Neural cell (in vitro differentiated cells): ENCODE measurements around the gene ZNF554. TPM values are rescaled to one million over a fixed set of nuclear protein-coding genes. Genes with fewer than 3 reads are reported as not detected.

Experiments used
- H2AFZ ChIP-seq: fragments of 200-600, 300-800 bp; sonication (generic), shearing (Covaris generic); 2 replicates; pipeline ENCODE4 v1.6.0; 2014; ENCODE audit warnings: low read depth, mild to moderate bottlenecking, antibody characterized with exemption, low read length, moderate library complexity
- H3F3A ChIP-seq: fragments of 200-600 bp; shearing (Covaris generic); 2 replicates; pipeline ENCODE4 v1.6.1; 2016; ENCODE audit warnings: mild to moderate bottlenecking, moderate library complexity, mixed read lengths, antibody characterized with exemption, low read length; ENCODE audit not compliant: insufficient read depth, poor library complexity, severe bottlenecking
- H3K27ac ChIP-seq: fragments of 200-600, 300-800 bp; sonication (generic), shearing (Covaris generic); 2 replicates; pipeline ENCODE4 v1.5.1; 2014; ENCODE audit warnings: mild to moderate bottlenecking, low read length, moderate library complexity
- H3K27me3 ChIP-seq: fragments of 300-800, 200-600 bp; sonication (generic), shearing (Covaris generic); 2 replicates; pipeline ENCODE4 v1.6.0; 2014; ENCODE audit warnings: mild to moderate bottlenecking, low read depth, low read length, moderate library complexity; ENCODE audit not compliant: insufficient read depth
- H3K36me3 ChIP-seq: fragments of 300-800, 200-600 bp; sonication (generic), shearing (Covaris generic); 2 replicates; pipeline ENCODE4 v1.5.1; 2014; ENCODE audit warnings: mild to moderate bottlenecking, antibody characterized with exemption, low read length, moderate library complexity; ENCODE audit not compliant: insufficient read depth
- H3K4me2 ChIP-seq: fragments of 300-800, 200-600 bp; sonication (generic), shearing (Covaris generic); 2 replicates; pipeline ENCODE4 v1.6.0; 2014; ENCODE audit warnings: mild to moderate bottlenecking, low read length
- H3K4me3 ChIP-seq: fragments of 300-800, 200-600 bp; sonication (generic), shearing (Covaris generic); 2 replicates; pipeline ENCODE4 v1.5.1; 2014; ENCODE audit warnings: mild to moderate bottlenecking, low read length, moderate library complexity
- H3K79me2 ChIP-seq: fragments of 200-600 bp; shearing (Covaris generic); replicated peaks from 2 replicates; pipeline ENCODE4 v1.6.0; 2014; ENCODE audit warnings: mild to moderate bottlenecking, low read length, moderate library complexity; ENCODE audit not compliant: insufficient read depth
- H3K9ac ChIP-seq: fragments of 300-800, 200-600 bp; sonication (generic), shearing (Covaris generic); 2 replicates; pipeline ENCODE4 v1.6.1; 2016; ENCODE audit warnings: mild to moderate bottlenecking, low read length, mixed read lengths
- H3K9me2 ChIP-seq: fragments of 200-600 bp; shearing (Covaris generic); 2 replicates; pipeline ENCODE4 v1.6.1; 2016; ENCODE audit warnings: mild to moderate bottlenecking, low read length, mixed read lengths; ENCODE audit not compliant: insufficient read depth
- H3K9me3 ChIP-seq: fragments of 200-600, 300-800 bp; sonication (generic), shearing (Covaris generic); 2 replicates; pipeline ENCODE4 v1.6.1; 2016; ENCODE audit warnings: mild to moderate bottlenecking, mixed run types, low read length, moderate library complexity, mixed read lengths
- H4K20me1 ChIP-seq: fragments of 200-600 bp; shearing (Covaris generic); 2 replicates; pipeline ENCODE4 v1.6.1; 2016; ENCODE audit warnings: mild to moderate bottlenecking, mixed run types; ENCODE audit not compliant: insufficient read depth
- EP300 ChIP-seq: fragments of 450-650 bp; conservative IDR thresholded peaks from 2 replicates; pipeline ENCODE4 v1.6.1; 2014; ENCODE audit warnings: antibody characterized with exemption, mild to moderate bottlenecking, moderate library complexity; ENCODE audit not compliant: poor library complexity, severe bottlenecking
- EZH2 ChIP-seq: fragments of 200-600, 300-800 bp; shearing (Covaris generic), sonication (generic); IDR thresholded peaks from 2 replicates; pipeline ENCODE4 v1.6.1; 2014; ENCODE audit warnings: antibody characterized with exemption, low read length, borderline replicate concordance, mild to moderate bottlenecking; ENCODE audit not compliant: insufficient read depth, poor library complexity, severe bottlenecking
- MXI1 ChIP-seq: fragments of 450-650 bp; conservative IDR thresholded peaks from 2 replicates; pipeline ENCODE4 v1.6.1; 2014; ENCODE audit warnings: antibody characterized with exemption, mild to moderate bottlenecking; ENCODE audit not compliant: poor library complexity, severe bottlenecking
- POLR2AphosphoS5 ChIP-seq: IDR thresholded peaks from 2 replicates; pipeline ENCODE4 v1.6.1; 2012
- RAD21 ChIP-seq: fragments of 450-650 bp; conservative IDR thresholded peaks from 2 replicates; pipeline ENCODE4 v1.6.1; 2014; ENCODE audit warnings: antibody characterized with exemption, mild to moderate bottlenecking, moderate library complexity
- SMC3 ChIP-seq: fragments of 450-650 bp; conservative IDR thresholded peaks from 2 replicates; pipeline ENCODE4 v1.6.1; 2014; ENCODE audit warnings: antibody characterized with exemption, mild to moderate bottlenecking, moderate library complexity; ENCODE audit not compliant: poor library complexity
- TAF1 ChIP-seq: IDR thresholded peaks from 2 replicates; pipeline ENCODE4 v1.6.1; 2012; ENCODE audit warnings: low read depth
- polyA plus RNA-seq: library from polyadenylated mRNA; depleted of rRNA; stranded (reverse); fragments of >200 nt; gene quantifications from 2 replicates; pipeline ENCODE4 v1.2.3, GENCODE V29; 2014
- TF ChIP-seq, protein P1 (sequence below): IDR thresholded peaks from 2 replicates; pipeline ENCODE4 v1.6.1; 2012; ENCODE audit warnings: borderline replicate concordance
- TF ChIP-seq, protein P2 (sequence below): fragments of 450-650 bp; IDR thresholded peaks from 2 replicates; pipeline ENCODE4 v1.5.1; 2014; ENCODE audit warnings: antibody characterized with exemption, mild to moderate bottlenecking, moderate library complexity; ENCODE audit not compliant: poor library complexity, severe bottlenecking

The ZNF554 gene
- polyA plus RNA-seq, 1 donor from 2014 or later: 22.5 TPM

DNA sequence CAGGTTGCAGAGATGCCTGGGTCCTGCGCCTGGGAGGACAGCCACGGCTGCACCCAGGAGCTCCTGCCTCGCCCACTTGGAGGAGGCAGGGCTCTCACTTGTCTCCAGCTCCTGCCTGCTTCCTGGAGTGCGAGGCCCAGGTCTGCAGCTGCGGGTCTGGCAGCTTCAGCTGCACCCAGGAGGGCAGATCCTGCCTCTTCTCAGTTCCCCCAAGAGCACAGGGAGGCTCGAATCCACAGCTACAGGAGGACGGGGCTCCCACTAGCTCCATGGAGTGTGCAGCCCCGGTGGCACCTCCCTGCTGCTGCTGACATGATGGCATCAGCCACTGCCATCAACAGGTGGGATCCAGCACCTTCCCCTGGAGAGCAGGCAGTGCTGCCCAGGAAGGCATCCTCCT, 4.5 kb downstream of the ZNF554 start:
- no peaks in the 10 kb centered on the region for H3K27me3 ChIP-seq
- no peaks in the 10 kb centered on the region for H3K9me3 ChIP-seq
- H3K27ac ChIP-seq: no peak overlapping the region
- TF ChIP-seq, protein P1, sequence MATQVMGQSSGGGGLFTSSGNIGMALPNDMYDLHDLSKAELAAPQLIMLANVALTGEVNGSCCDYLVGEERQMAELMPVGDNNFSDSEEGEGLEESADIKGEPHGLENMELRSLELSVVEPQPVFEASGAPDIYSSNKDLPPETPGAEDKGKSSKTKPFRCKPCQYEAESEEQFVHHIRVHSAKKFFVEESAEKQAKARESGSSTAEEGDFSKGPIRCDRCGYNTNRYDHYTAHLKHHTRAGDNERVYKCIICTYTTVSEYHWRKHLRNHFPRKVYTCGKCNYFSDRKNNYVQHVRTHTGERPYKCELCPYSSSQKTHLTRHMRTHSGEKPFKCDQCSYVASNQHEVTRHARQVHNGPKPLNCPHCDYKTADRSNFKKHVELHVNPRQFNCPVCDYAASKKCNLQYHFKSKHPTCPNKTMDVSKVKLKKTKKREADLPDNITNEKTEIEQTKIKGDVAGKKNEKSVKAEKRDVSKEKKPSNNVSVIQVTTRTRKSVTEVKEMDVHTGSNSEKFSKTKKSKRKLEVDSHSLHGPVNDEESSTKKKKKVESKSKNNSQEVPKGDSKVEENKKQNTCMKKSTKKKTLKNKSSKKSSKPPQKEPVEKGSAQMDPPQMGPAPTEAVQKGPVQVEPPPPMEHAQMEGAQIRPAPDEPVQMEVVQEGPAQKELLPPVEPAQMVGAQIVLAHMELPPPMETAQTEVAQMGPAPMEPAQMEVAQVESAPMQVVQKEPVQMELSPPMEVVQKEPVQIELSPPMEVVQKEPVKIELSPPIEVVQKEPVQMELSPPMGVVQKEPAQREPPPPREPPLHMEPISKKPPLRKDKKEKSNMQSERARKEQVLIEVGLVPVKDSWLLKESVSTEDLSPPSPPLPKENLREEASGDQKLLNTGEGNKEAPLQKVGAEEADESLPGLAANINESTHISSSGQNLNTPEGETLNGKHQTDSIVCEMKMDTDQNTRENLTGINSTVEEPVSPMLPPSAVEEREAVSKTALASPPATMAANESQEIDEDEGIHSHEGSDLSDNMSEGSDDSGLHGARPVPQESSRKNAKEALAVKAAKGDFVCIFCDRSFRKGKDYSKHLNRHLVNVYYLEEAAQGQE: no peak
- TF ChIP-seq TAF1 (no peak), EP300 (no peak), POLR2AphosphoS5 (no peak), SMC3 (no peak), MXI1 (no peak), RAD21 (no peak), EZH2 (no peak)
- TF ChIP-seq, protein P2, sequence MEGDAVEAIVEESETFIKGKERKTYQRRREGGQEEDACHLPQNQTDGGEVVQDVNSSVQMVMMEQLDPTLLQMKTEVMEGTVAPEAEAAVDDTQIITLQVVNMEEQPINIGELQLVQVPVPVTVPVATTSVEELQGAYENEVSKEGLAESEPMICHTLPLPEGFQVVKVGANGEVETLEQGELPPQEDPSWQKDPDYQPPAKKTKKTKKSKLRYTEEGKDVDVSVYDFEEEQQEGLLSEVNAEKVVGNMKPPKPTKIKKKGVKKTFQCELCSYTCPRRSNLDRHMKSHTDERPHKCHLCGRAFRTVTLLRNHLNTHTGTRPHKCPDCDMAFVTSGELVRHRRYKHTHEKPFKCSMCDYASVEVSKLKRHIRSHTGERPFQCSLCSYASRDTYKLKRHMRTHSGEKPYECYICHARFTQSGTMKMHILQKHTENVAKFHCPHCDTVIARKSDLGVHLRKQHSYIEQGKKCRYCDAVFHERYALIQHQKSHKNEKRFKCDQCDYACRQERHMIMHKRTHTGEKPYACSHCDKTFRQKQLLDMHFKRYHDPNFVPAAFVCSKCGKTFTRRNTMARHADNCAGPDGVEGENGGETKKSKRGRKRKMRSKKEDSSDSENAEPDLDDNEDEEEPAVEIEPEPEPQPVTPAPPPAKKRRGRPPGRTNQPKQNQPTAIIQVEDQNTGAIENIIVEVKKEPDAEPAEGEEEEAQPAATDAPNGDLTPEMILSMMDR: no peak
- no peak overlapping the region for H3K4me2 ChIP-seq
- no peaks in the 10 kb centered on the region for H3F3A ChIP-seq
- no peak overlapping the region for H2AFZ ChIP-seq
- no peaks in the 10 kb centered on the region for H3K79me2 ChIP-seq
- H3K9me2 ChIP-seq: no peaks in the 10 kb centered on the region
- H3K9ac ChIP-seq: no peak overlapping the region
- no peaks in the 10 kb centered on the region for H4K20me1 ChIP-seq
- H3K4me3 ChIP-seq: no peak overlapping the region
- H3K36me3 ChIP-seq: peaks cover 10% of the 10 kb centered on the region

DNA sequence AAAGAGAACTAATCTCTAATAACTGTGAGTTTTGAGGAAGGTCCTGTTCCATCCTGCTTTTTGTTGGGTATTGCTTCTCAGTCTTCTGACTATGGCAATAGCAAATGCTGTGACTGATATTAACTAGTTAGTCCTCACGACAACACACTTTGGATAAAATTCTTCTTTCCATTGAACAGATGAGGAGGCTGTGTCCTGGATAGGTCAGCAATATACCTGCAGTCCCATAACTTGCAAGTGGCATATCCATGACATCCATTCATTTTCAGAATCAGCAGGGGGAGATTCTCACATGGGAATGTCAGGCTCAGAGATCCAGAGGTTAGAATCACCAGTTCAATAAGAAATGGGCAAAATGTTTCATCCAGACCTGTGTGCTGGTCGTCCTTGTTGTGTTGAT, 7.4 kb downstream of the ZNF554 start:
- no peak overlapping the region for H2AFZ ChIP-seq
- H3K4me2 ChIP-seq: no peak overlapping the region
- peaks cover 10% of the 10 kb centered on the region for H3K36me3 ChIP-seq
- H4K20me1 ChIP-seq: no peaks in the 10 kb centered on the region
- no peaks in the 10 kb centered on the region for H3K9me2 ChIP-seq
- no peak overlapping the region for H3K9ac ChIP-seq
- no peaks in the 10 kb centered on the region for H3F3A ChIP-seq
- no peaks in the 10 kb centered on the region for H3K79me2 ChIP-seq
- peaks cover 4% of the 10 kb centered on the region for H3K9me3 ChIP-seq
- H3K27me3 ChIP-seq: no peaks in the 10 kb centered on the region
- no peak overlapping the region for H3K4me3 ChIP-seq
- no peak overlapping the region for H3K27ac ChIP-seq
- TF ChIP-seq, protein P2: no peak
- TF ChIP-seq SMC3: no peak
